IPS DF 4.7 (cell line): ENCODE results near the gene SLC19A1.
"Not testable (repeated sequence)": the region's sequence is repeated elsewhere in the genome, so short reads cannot be mapped to it uniquely, and the experiment has no call there.

Experiments
- DNase-seq: peaks from one replicate; pipeline ENCODE4 v3.0.0-alpha.2; 2013; ENCODE audit warnings: low spot score; ENCODE audit errors: extremely low read depth

Gene SLC19A1

DNA sequence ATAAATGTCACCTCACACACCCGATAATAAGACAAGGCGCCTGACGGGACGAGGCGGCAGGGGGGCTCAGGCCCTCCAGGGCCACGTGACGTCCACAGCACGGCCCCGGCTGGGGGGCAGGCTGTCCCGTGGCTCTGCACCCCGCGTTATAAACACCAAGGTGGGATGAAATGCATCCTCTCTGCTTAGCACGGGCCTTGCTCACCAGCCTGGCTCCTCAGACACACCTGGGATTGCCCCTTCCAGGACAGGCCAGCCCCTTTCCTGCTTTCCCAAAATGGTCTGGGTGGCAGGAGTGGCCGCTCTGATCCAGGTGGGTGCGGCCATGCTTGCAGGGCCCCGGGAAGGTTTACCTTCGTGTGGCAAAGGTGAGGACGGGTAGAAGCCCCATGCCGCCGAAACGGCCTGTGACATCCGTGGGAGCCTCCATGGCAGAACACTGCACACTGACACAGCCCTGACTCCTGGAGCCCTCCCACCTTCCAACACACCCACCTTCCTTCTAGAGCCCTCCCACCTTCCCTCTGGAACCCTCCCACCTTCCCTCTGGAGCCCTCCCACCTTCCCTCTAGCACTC is 35.9 kb downstream of the SLC19A1 start:
- no peak for DNase-seq

- no peak for DNase-seq
Observed at GRCh38 chr21:45505416-45506021, 36.7 kb downstream of the SLC19A1 start.

GRCh38 chr21:45504516-45505415 is 37.5 kb downstream of the SLC19A1 start:
- DNase-seq = no peak

DNA sequence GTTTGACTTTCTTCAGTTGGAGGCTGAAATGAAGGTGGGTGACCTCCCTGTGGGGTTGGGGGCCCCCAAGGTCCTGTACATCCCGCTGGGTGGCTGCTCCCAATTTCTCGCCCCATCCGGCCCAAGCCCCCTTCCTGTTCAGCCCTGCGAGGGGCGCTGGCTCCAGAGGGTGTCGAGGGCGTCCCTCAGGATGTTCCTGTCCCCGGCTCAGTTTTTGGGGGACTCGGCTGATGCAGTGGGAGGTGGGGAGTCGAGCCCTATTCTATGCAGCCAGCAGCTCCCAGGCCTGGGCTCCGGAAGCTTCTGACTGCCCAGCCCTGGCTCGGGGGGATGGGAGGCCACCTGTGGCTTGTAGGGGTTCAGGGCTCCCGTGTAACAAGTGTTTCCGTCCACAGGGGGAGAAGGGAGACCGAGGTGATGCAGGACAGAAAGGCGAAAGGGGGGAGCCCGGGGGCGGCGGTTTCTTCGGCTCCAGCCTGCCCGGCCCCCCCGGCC is 38.2 kb downstream of the SLC19A1 start:
- no peak for DNase-seq

DNA sequence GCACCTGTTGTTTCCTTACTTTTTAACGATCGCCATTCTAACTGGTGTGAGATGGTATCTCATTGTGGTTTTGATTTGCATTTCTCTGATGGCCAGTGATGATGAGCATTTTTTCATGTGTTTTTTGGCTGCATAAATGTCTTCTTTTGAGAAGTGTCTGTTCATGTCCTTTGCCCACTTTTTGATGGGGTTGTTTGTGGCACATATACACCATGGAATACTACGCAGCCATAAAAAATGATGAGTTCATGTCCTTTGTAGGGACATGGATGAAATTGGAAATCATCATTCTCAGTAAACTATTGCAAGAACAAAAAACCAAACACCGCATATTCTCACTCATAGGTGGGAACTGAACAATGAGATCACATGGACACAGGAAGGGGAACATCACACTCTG is 39.0 kb downstream of the SLC19A1 start:
- DNase-seq = not testable (repeated sequence)

GRCh38 chr21:45502600-45502999 is 39.6 kb downstream of the SLC19A1 start:
- DNase-seq = no peak

DNA sequence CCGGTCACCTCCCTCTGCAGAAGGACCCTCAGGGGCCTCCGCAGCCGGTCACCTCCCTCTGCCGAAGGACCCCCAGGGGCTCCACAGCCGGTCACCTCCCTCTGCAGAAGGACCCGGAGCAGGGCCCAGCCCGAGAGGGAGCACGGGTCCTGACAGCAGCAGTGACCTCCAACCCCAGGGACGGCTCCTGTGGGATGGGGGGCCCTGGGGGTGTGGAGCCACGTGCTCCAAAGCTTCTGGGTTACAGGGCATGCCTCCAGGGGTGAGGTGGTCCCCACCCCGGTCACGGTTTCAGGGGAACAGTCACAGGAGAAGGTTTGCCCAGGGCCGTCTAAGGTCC is 40.3 kb downstream of the SLC19A1 start:
- no peak for DNase-seq

GRCh38 chr21:45501081-45502005 is 40.9 kb downstream of the SLC19A1 start:
- DNase-seq = not testable (repeated sequence)

- DNase-seq = no peak
Observed at GRCh38 chr21:45499970-45500577, 42.2 kb downstream of the SLC19A1 start.

GRCh38 chr21:45499201-45499750 is 43.0 kb downstream of the SLC19A1 start:
- no peak for DNase-seq

GRCh38 chr21:45498646-45499000 is 43.6 kb downstream of the SLC19A1 start:
- DNase-seq = no peak

- no peak for DNase-seq
Observed at GRCh38 chr21:45497846-45498645, 44.2 kb downstream of the SLC19A1 start.

DNA sequence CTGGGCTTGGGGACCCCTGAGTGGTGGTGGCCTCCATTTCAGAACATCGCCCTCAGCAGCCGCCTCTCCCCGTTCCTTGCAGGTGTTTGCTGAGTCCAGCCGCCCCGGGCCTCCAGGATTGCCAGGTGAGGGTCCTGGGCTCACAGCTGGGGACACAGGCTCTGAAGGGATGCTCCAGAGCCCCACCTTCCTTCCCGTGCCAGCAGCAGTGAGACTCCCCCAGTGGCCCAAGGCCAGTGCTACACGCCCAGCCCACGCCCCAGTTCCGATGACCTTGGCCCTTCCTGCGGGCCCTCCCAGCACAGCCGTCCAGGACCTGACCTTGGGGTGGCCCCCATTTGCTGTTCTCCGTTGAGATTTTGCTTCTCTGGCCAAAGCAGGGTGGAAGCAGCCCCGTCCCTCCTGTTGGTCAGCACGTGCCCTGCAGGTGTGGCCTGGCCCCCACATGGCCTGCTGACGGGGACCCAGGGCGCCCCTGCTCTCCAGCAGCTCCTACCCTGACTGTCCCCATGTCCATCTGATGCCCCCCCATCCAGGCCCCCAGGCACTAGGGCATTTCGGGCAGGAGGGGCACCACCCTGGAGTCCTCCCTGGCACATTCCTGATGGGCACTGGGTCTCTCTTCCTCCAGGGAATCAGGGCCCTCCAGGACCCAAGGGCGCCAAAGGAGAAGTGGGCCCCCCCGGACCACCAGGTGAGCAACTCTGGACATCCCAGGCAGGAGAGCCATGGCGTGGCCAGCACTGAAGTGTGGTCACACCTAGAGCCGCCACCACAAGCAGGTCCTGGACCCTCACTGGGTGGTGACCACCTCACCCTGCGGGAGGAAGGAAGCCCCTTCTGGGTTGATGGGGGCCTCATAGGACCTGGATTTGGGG is 45.0 kb downstream of the SLC19A1 start:
- no peak for DNase-seq

DNA sequence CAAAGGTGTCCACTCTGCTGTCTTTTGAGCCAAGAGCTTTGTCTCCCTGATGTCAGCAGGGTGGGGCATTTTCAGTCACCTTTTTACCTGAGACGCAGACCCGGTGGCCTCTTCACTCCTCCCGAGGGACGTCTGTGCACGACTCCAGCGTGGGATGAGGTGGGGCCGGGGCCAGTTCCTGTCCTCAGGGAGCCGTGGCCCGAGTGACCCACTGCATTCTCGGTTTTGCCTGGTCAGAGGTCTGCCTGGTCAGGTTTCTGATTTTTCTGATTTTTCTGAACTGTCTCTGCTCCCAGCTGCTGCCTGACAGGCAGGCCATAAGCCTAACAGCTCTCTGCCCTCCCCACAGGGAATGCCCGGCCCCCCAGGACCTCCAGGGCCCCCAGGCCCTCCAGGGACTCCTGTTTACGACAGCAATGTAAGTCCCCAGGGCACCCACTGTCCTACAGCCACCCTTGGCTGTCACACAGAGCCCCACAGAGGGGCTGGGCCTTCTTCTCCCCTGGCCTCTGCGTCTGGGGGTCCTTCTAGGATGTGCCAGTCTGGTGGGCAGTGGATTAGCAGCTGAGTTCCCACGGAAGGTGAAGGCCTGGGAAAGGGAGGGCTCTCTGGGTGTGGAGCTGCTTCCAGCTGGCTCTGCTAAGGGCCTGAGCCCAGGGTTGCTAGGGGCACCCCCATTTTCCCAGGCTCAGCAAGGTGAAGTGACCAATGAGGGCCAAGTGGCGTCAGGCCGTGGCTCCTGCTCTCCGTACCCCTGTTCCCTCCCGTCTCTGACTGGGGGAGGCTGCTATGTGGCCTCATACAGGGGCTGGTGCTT is 45.9 kb downstream of the SLC19A1 start:
- no peak for DNase-seq

DNA sequence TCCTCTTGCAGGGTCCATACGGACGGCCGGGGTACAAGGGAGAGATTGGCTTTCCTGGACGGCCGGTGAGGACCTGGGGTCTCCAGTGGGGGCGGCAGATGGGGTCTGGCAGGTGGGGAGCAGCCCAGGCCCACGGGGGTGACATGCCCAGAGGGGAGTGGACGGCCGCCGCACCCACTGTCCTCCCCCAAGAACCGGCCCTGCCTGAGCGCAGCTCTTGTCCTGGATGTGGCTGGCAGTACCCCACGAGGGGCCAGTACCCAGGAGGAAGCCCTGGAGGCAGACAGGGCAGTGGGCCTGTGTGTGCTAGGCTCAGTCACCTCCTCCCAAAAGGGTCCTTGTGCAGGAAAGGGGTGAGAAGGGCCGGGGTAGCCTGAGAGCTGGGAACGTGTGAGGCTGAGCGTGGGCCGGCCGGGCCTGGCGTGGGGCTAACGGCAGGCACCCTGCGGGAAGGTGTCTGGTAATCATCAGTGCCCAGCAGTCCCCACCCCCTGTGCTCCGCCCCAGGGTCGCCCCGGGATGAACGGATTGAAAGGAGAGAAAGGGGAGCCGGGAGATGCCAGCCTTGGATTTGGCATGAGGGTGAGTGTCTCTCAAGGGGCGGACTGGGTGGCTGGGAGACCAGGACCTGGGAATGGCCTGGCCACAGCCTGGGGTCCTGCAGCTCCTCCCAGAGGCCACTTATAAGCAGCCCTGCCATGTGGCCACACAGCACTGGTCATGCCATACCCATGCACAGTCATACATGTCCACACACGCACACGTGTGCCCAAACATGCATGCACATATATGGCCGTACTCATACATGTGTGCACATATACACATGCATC is 47.2 kb downstream of the SLC19A1 start:
- no peak for DNase-seq

- no peak for DNase-seq
Observed at GRCh38 chr21:45494135-45494850, 47.9 kb downstream of the SLC19A1 start.
